ENCODE measurements around the gene FBXL16. TPM values are rescaled to one million over a fixed set of nuclear protein-coding genes. Genes with fewer than 3 reads are reported as not detected.

The FBXL16 gene
- total RNA-seq, 1 experiment from 2014 or later = 40.5 TPM

- H3K4me3 Mint-ChIP-seq (ENCODE audit: unreplicated experiment) = peak overlapping the region; percentile 65
- no peaks in the 10 kb centered on the region for H3K27me3 Mint-ChIP-seq (ENCODE audit: insufficient read depth, unreplicated experiment)
- BruUV-seq (replicated peaks) = no TSS peak
- no peak for TF ChIP-seq CTCF (IDR thresholded peaks at IDR 0.05; ENCODE audit: unreplicated experiment)
- H3K9me3 Mint-ChIP-seq (ENCODE audit: unreplicated experiment) = no peaks in the 10 kb centered on the region
- intact Hi-C loops (cut with micrococcal nuclease) = loop anchor here (5.0 kb wide), 1 partner anchor 62 kb away; the partner anchor contains the start of genes CHTF18 and RPUSD1
- ChIA-PET CTCF (interaction anchor here (0.6 to 2.3 kb wide), 9 partner anchors 10 to 377 kb away, joined by 3 to 9 read pairs (median 3); no protein-coding TSS in a partner anchor), POLR2A (interaction anchor here (0.5 to 9.6 kb wide), 14 partner anchors 12 to 89 kb away, joined by 3 to 124 read pairs (median 4); partner anchors contain the start of genes CIAO3, METRN, METTL26 and MSLN)
- DNase-seq (ENCODE audit: unreplicated experiment) = no peak
- H3K36me3 Mint-ChIP-seq (ENCODE audit: insufficient read depth, unreplicated experiment) = peaks cover 37% of the 10 kb centered on the region
- no peak overlapping the region for H3K27ac Mint-ChIP-seq (ENCODE audit: low read depth, unreplicated experiment)
- H3K4me1 Mint-ChIP-seq (ENCODE audit: insufficient read depth, unreplicated experiment) = no peaks in the 10 kb centered on the region
These were observed 20.0 kb upstream of the FBXL16 start for GRCh38 chr16:725463-726187.

GRCh38 chr16:725041-725376 is 19.4 kb upstream of the FBXL16 start:
- no peak overlapping the region for H3K4me3 Mint-ChIP-seq (ENCODE audit: unreplicated experiment)
- DNase-seq (ENCODE audit: unreplicated experiment) = no peak
- TF ChIP-seq CTCF (IDR thresholded peaks at IDR 0.05; ENCODE audit: unreplicated experiment) = no peak
- no peaks in the 10 kb centered on the region for H3K27me3 Mint-ChIP-seq (ENCODE audit: insufficient read depth, unreplicated experiment)
- intact Hi-C loops (cut with micrococcal nuclease) = loop anchor here (5.0 kb wide), 1 partner anchor 62 kb away; the partner anchor contains the start of genes CHTF18 and RPUSD1
- no TSS peak for BruUV-seq (replicated peaks)
- peaks cover 38% of the 10 kb centered on the region for H3K36me3 Mint-ChIP-seq (ENCODE audit: insufficient read depth, unreplicated experiment)
- H3K27ac Mint-ChIP-seq (ENCODE audit: low read depth, unreplicated experiment) = no peak overlapping the region
- H3K4me1 Mint-ChIP-seq (ENCODE audit: insufficient read depth, unreplicated experiment) = no peaks in the 10 kb centered on the region
- ChIA-PET CTCF (interaction anchor here (0.8 to 2.3 kb wide), 4 partner anchors 13 to 378 kb away, joined by 3 to 9 read pairs (median 5); no protein-coding TSS in a partner anchor), POLR2A (interaction anchor here (1.2 to 9.6 kb wide), 7 partner anchors 11 to 89 kb away, joined by 3 to 124 read pairs (median 6); partner anchors contain the start of genes CIAO3, METRN, METTL26 and STUB1)
- no peaks in the 10 kb centered on the region for H3K9me3 Mint-ChIP-seq (ENCODE audit: unreplicated experiment)

GRCh38 chr16:724188-725040 is 18.8 kb upstream of the FBXL16 start:
- Mint-ChIP-seq H3K4me3 (ENCODE audit: unreplicated experiment) (no peak overlapping the region), H3K27ac (ENCODE audit: low read depth, unreplicated experiment) (no peak overlapping the region), H3K9me3 (ENCODE audit: unreplicated experiment) (no peaks in the 10 kb centered on the region), H3K36me3 (ENCODE audit: insufficient read depth, unreplicated experiment) (peaks cover 38% of the 10 kb centered on the region), H3K27me3 (ENCODE audit: insufficient read depth, unreplicated experiment) (no peaks in the 10 kb centered on the region), H3K4me1 (ENCODE audit: insufficient read depth, unreplicated experiment) (no peaks in the 10 kb centered on the region)
- intact Hi-C loops (cut with micrococcal nuclease) = loop anchor here (5.0 kb wide), 1 partner anchor 63 kb away; the partner anchor contains the start of genes CHTF18 and RPUSD1
- DNase-seq (ENCODE audit: unreplicated experiment) = no peak
- ChIA-PET CTCF (interaction anchor here (0.7 to 2.3 kb wide), 4 partner anchors 12 to 60 kb away, joined by 3 to 9 read pairs (median 5); no protein-coding TSS in a partner anchor), POLR2A (interaction anchor here (0.6 to 9.6 kb wide), 9 partner anchors 11 to 656 kb away, joined by 3 to 124 read pairs (median 6); partner anchors contain the start of genes CIAO3, METRN, METTL26 and STUB1)
- no TSS peak for BruUV-seq (replicated peaks)
- no peak for TF ChIP-seq CTCF (IDR thresholded peaks at IDR 0.05; ENCODE audit: unreplicated experiment)
